ENCODE measurements around the gene NAA30.
A peak's percentile ranks its signal among the peaks of the same experiment; 100 is the strongest.

The NAA30 gene

GRCh38 chr14:57420986-57421385 is 30.6 kb downstream of the NAA30 start:
- no peak overlapping the region for H3K4me3 ChIP-seq (ENCODE audit: low read length)

GRCh38 chr14:57435923-57436322 is 45.5 kb downstream of the NAA30 start:
- no peak for DNase-seq (ENCODE audit: low read depth)
- TF ChIP-seq, protein P1, sequence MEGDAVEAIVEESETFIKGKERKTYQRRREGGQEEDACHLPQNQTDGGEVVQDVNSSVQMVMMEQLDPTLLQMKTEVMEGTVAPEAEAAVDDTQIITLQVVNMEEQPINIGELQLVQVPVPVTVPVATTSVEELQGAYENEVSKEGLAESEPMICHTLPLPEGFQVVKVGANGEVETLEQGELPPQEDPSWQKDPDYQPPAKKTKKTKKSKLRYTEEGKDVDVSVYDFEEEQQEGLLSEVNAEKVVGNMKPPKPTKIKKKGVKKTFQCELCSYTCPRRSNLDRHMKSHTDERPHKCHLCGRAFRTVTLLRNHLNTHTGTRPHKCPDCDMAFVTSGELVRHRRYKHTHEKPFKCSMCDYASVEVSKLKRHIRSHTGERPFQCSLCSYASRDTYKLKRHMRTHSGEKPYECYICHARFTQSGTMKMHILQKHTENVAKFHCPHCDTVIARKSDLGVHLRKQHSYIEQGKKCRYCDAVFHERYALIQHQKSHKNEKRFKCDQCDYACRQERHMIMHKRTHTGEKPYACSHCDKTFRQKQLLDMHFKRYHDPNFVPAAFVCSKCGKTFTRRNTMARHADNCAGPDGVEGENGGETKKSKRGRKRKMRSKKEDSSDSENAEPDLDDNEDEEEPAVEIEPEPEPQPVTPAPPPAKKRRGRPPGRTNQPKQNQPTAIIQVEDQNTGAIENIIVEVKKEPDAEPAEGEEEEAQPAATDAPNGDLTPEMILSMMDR (IDR thresholded peaks at IDR 0.05; ENCODE audit: insufficient read depth, low read depth, low read length, missing control alignments): no peak
- H3K4me3 ChIP-seq (ENCODE audit: low read length): no peak overlapping the region

More at GRCh38 chr14:57420986-57421385, 30.6 kb downstream of the NAA30 start:
- peak; percentile 9 for DNase-seq (ENCODE audit: low read depth)
- TF ChIP-seq, protein P1 (IDR thresholded peaks at IDR 0.05; ENCODE audit: insufficient read depth, low read depth, low read length, missing control alignments): no peak

DNA sequence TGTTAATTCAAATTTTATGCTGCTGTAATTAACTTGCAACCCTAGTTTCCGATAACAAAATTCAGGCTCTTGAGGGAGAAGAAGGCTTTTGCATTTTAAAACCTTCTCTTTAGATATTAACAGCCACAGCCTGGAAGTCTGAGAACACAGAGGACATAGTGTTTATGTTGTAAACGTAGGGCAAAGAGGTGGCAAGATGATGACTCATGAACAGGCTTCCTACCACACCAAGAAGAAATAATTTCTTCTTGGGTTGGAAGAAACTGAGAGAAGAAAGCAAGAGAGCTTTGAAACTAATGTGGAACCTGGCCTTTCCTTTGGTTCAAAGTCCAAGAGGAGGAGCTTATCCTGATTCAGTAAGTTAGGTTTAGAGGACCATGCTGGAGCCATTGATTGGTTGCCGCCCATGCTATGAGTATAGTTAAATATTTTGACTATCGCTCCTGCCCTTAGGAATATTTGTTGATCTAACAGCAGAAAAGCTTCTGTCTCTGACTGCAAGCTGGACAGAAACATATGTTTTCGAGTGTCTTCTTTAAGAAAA is 71.5 kb downstream of the NAA30 start:
- peak; percentile 25 for DNase-seq (ENCODE audit: low read depth)
- no peak overlapping the region for H3K4me3 ChIP-seq (ENCODE audit: low read length)
- TF ChIP-seq, protein P1 (IDR thresholded peaks at IDR 0.05; ENCODE audit: insufficient read depth, low read depth, low read length, missing control alignments): no peak

DNA sequence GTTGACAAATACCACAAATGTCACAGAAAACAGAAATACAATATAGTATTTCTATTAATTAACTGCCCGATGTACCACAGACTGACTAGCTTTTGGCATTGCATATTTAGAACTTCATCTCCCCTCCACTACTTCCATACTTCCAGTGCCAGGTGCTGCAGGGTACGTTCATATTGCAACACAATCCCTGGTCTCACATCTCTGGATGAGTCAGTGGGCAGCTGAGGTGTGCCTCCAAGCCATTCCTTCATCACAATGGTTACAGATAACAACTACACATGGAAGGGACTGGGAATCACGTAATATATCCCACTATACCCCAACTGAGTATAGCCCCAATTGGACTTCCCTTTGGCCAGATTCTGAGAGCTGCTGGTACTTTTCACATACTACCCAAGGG is 72.2 kb downstream of the NAA30 start:
- no peak overlapping the region for H3K4me3 ChIP-seq (ENCODE audit: low read length)
- TF ChIP-seq, protein P1 (IDR thresholded peaks at IDR 0.05; ENCODE audit: insufficient read depth, low read depth, low read length, missing control alignments): no peak
- peak; percentile 64 for DNase-seq (ENCODE audit: low read depth)

DNA sequence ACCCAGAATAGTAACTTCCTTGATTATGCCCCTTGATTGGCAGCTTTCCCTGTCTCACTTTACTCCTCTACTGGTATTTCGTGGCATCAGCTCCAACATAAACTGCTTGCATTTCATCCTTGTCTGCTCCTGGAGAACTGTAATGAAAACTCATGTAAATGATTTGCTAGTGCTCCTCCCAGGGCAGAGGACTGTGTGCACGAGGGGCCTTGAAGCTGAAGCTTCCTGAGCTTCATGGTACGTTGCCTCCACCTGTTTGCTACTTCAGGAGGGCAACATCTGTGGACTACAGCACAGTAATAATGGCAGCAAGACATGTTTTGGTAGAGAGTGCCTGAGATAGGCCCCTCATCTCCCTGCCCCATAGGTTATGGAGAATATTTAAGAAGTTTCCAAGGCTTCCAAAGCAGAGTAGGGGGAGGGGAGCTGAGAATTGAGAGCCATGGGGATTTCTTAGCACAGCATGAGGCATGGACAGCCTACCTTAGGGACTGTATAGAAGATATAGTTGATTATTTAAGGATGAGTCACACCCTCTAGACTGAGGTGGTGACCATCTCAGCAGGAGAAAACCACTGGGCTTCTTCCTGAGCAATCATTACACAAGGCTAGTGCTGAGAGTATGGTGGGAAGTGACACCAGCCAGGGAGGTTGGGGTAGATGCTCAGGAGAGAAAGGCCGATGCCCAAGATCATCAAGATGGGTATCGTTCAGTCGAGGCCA is 73.8 kb downstream of the NAA30 start:
- TF ChIP-seq, protein P1 (IDR thresholded peaks at IDR 0.05; ENCODE audit: insufficient read depth, low read depth, low read length, missing control alignments): no peak
- no peak overlapping the region for H3K4me3 ChIP-seq (ENCODE audit: low read length)
- DNase-seq (ENCODE audit: low read depth): no peak
